ENCODE results near the gene FBXO2. TPM values are rescaled to one million over a fixed set of nuclear protein-coding genes. Genes with fewer than 3 reads are reported as not detected.
"Not testable (repeated sequence)": the region's sequence is repeated elsewhere in the genome, so short reads cannot be mapped to it uniquely, and the experiment has no call there.

Gene FBXO2
- polyA plus RNA-seq, 2 donors = 7.6 to 8.5 TPM

- WGBS, 2 donors = 69 to 73% methylated on average over 6 of the region's 6 CpGs
- no peaks in the 10 kb centered on the region for H3K9me3 ChIP-seq (ENCODE audit: control insufficient read depth in 2 of 2, insufficient read depth in 1 of 2, low read depth in 1 of 2, low read length in 1 of 2)
- no peaks in the 10 kb centered on the region for H3K27me3 ChIP-seq (ENCODE audit: control insufficient read depth in 1 of 2, insufficient read depth in 2 of 2, low read length in 2 of 2)
- H3K4me1 ChIP-seq (ENCODE audit: control insufficient read depth in 2 of 2, insufficient read depth in 2 of 2, low read length in 1 of 2) = peaks cover 4 to 8% of the 10 kb centered on the region in 2 donors
- H3K36me3 ChIP-seq (ENCODE audit: control insufficient read depth in 2 of 2, insufficient read depth in 2 of 2, low read length in 1 of 2) = no peaks in the 10 kb centered on the region
- H3K4me3 ChIP-seq (ENCODE audit: low read depth in 1 of 2, low read length in 2 of 2) = no peak overlapping the region
- no peak overlapping the region for H3K27ac ChIP-seq (ENCODE audit: low read depth in 2 of 2, low read length in 1 of 2)
Measured at GRCh38 chr1:11648039-11648438, 6.2 kb downstream of the FBXO2 start.

DNA sequence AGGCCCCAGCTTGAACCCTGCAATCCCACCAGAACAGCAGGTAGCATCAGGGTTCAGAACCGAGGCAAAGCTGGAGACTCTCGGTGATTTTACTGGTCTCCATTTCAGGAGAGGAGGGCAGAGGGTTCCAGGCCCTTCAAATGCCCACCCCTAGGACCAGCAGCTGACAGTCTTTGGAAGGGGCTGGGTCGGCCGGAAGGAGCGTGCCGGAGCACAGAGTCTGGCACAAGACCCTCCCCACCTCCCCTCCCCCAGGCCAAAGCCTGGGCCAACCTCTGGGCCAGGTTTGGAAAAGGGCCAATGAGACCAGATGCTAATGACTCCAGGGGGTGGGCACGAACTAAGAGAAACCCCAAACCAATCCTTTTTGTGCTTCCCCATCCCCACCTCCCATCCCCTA is 6.9 kb downstream of the FBXO2 start:
- no peaks in the 10 kb centered on the region for H3K9me3 ChIP-seq (ENCODE audit: control insufficient read depth in 2 of 2, insufficient read depth in 1 of 2, low read depth in 1 of 2, low read length in 1 of 2)
- H3K27me3 ChIP-seq (ENCODE audit: control insufficient read depth in 1 of 2, insufficient read depth in 2 of 2, low read length in 2 of 2) = no peaks in the 10 kb centered on the region
- no peak overlapping the region for H3K4me3 ChIP-seq (ENCODE audit: low read depth in 1 of 2, low read length in 2 of 2)
- no peak overlapping the region for H3K27ac ChIP-seq (ENCODE audit: low read depth in 2 of 2, low read length in 1 of 2)
- no peaks in the 10 kb centered on the region for H3K36me3 ChIP-seq (ENCODE audit: control insufficient read depth in 2 of 2, insufficient read depth in 2 of 2, low read length in 1 of 2)
- peaks cover 4 to 8% of the 10 kb centered on the region in 2 donors for H3K4me1 ChIP-seq (ENCODE audit: control insufficient read depth in 2 of 2, insufficient read depth in 2 of 2, low read length in 1 of 2)
- 79 to 83% methylated on average over 7 of the region's 7 CpGs for WGBS, 2 donors

- H3K9me3 ChIP-seq (ENCODE audit: control insufficient read depth in 2 of 2, insufficient read depth in 1 of 2, low read depth in 1 of 2, low read length in 1 of 2) = no peaks in the 10 kb centered on the region
- no peaks in the 10 kb centered on the region for H3K27me3 ChIP-seq (ENCODE audit: control insufficient read depth in 1 of 2, insufficient read depth in 2 of 2, low read length in 2 of 2)
- no peak overlapping the region for H3K27ac ChIP-seq (ENCODE audit: low read depth in 2 of 2, low read length in 1 of 2)
- H3K4me3 ChIP-seq (ENCODE audit: low read depth in 1 of 2, low read length in 2 of 2) = no peak overlapping the region
- H3K36me3 ChIP-seq (ENCODE audit: control insufficient read depth in 2 of 2, insufficient read depth in 2 of 2, low read length in 1 of 2) = no peaks in the 10 kb centered on the region
- WGBS, 2 donors = 86 to 91% methylated on average over 9 of the region's 9 CpGs
- peaks cover 4 to 8% of the 10 kb centered on the region in 2 donors for H3K4me1 ChIP-seq (ENCODE audit: control insufficient read depth in 2 of 2, insufficient read depth in 2 of 2, low read length in 1 of 2)
Measured at GRCh38 chr1:11646317-11646716, 7.9 kb downstream of the FBXO2 start.

- Histone ChIP-seq H3K4me3 (ENCODE audit: low read depth in 1 of 2, low read length in 2 of 2) (no peak overlapping the region), H3K36me3 (ENCODE audit: control insufficient read depth in 2 of 2, insufficient read depth in 2 of 2, low read length in 1 of 2) (no peaks in the 10 kb centered on the region), H3K27me3 (ENCODE audit: control insufficient read depth in 1 of 2, insufficient read depth in 2 of 2, low read length in 2 of 2) (no peaks in the 10 kb centered on the region), H3K4me1 (ENCODE audit: control insufficient read depth in 2 of 2, insufficient read depth in 2 of 2, low read length in 1 of 2) (peaks cover 4 to 8% of the 10 kb centered on the region in 2 donors), H3K9me3 (ENCODE audit: control insufficient read depth in 2 of 2, insufficient read depth in 1 of 2, low read depth in 1 of 2, low read length in 1 of 2) (no peaks in the 10 kb centered on the region), H3K27ac (ENCODE audit: low read depth in 2 of 2, low read length in 1 of 2) (no peak overlapping the region)
- 32 to 42% methylated on average over 8 of the region's 8 CpGs for WGBS, 2 donors
Measured at GRCh38 chr1:11645670-11646265, 8.5 kb downstream of the FBXO2 start.

DNA sequence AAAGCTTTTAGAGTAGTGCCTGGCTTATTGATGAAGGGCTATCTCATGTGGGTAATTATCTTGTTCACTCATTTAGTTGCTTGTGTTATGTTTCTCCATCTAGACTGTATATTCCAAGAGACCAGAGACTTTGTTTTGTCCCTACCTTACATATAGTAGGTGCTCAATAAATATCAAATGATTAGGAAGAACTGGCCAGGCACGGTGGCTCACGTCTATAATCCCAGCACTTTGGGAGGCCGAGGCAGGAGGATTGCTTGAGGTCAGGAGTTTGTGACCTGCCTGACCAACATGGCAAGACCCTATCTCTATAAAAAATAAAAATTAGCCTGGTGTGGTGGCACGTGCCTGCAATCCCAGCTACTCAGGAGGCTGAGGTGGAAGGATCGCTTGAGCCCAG is 9.0 kb downstream of the FBXO2 start:
- Histone ChIP-seq H3K4me3 (ENCODE audit: low read depth in 1 of 2, low read length in 2 of 2) (no peak overlapping the region), H3K4me1 (ENCODE audit: control insufficient read depth in 2 of 2, insufficient read depth in 2 of 2, low read length in 1 of 2) (peaks cover 4 to 8% of the 10 kb centered on the region in 2 donors), H3K27me3 (ENCODE audit: control insufficient read depth in 1 of 2, insufficient read depth in 2 of 2, low read length in 2 of 2) (no peaks in the 10 kb centered on the region), H3K36me3 (ENCODE audit: control insufficient read depth in 2 of 2, insufficient read depth in 2 of 2, low read length in 1 of 2) (no peaks in the 10 kb centered on the region), H3K27ac (ENCODE audit: low read depth in 2 of 2, low read length in 1 of 2) (no peak overlapping the region), H3K9me3 (ENCODE audit: control insufficient read depth in 2 of 2, insufficient read depth in 1 of 2, low read depth in 1 of 2, low read length in 1 of 2) (no peaks in the 10 kb centered on the region)
- 90 to 92% methylated on average over 5 of the region's 5 CpGs for WGBS, 2 donors

- Histone ChIP-seq H3K4me1 (ENCODE audit: control insufficient read depth in 2 of 2, insufficient read depth in 2 of 2, low read length in 1 of 2) (peaks cover 2 to 4% of the 10 kb centered on the region in 2 donors), H3K27ac (ENCODE audit: low read depth in 2 of 2, low read length in 1 of 2) (no peak overlapping the region), H3K9me3 (ENCODE audit: control insufficient read depth in 2 of 2, insufficient read depth in 1 of 2, low read depth in 1 of 2, low read length in 1 of 2) (no peaks in the 10 kb centered on the region), H3K27me3 (ENCODE audit: control insufficient read depth in 1 of 2, insufficient read depth in 2 of 2, low read length in 2 of 2) (no peaks in the 10 kb centered on the region), H3K36me3 (ENCODE audit: control insufficient read depth in 2 of 2, insufficient read depth in 2 of 2, low read length in 1 of 2) (no peaks in the 10 kb centered on the region), H3K4me3 (ENCODE audit: low read depth in 1 of 2, low read length in 2 of 2) (no peak overlapping the region)
- 58 to 62% methylated on average over 5 of the region's 5 CpGs for WGBS, 2 donors
Measured at GRCh38 chr1:11643782-11644181, 10.4 kb downstream of the FBXO2 start.

- not testable (repeated sequence) for H3K9me3 ChIP-seq (ENCODE audit: control insufficient read depth in 2 of 2, insufficient read depth in 1 of 2, low read depth in 1 of 2, low read length in 1 of 2); H3K4me3 ChIP-seq (ENCODE audit: low read depth in 1 of 2, low read length in 2 of 2); H3K27ac ChIP-seq (ENCODE audit: low read depth in 2 of 2, low read length in 1 of 2); H3K36me3 ChIP-seq (ENCODE audit: control insufficient read depth in 2 of 2, insufficient read depth in 2 of 2, low read length in 1 of 2); H3K4me1 ChIP-seq (ENCODE audit: control insufficient read depth in 2 of 2, insufficient read depth in 2 of 2, low read length in 1 of 2); H3K27me3 ChIP-seq (ENCODE audit: control insufficient read depth in 1 of 2, insufficient read depth in 2 of 2, low read length in 2 of 2)
- WGBS, 2 donors = 56% methylated on average over 18 of the region's 18 CpGs
Measured at GRCh38 chr1:11642418-11643017, 11.7 kb downstream of the FBXO2 start.

DNA sequence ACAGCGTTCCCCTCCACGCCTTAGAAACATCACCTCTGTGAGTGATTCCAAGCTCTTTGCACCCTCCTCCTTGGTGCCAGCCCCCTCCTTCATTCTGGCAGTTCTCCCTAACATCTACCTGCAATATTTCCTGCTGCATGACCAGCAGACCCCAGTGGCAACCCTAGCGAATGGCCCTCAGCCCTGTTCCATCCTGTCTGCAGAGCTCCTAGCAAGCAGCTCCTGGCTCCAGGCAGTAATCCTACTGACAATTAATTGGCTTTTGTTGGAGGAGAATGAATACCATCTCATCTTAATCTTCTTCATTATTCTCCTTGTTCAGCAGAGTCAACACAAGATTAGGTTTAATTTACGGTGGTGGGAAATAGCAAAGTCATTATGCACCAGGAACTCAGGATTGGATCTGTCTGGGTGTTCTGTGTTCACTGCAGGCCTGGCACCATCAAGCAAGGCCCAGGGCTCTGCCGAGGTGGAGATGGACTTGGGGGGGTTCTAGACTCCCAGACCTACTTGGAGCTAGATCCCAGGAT is 12.4 kb downstream of the FBXO2 start:
- H3K4me3 ChIP-seq (ENCODE audit: low read depth in 1 of 2, low read length in 2 of 2) = no peak overlapping the region
- H3K36me3 ChIP-seq (ENCODE audit: control insufficient read depth in 2 of 2, insufficient read depth in 2 of 2, low read length in 1 of 2) = no peaks in the 10 kb centered on the region
- no peaks in the 10 kb centered on the region for H3K4me1 ChIP-seq (ENCODE audit: control insufficient read depth in 2 of 2, insufficient read depth in 2 of 2, low read length in 1 of 2)
- no peaks in the 10 kb centered on the region for H3K27me3 ChIP-seq (ENCODE audit: control insufficient read depth in 1 of 2, insufficient read depth in 2 of 2, low read length in 2 of 2)
- no peaks in the 10 kb centered on the region for H3K9me3 ChIP-seq (ENCODE audit: control insufficient read depth in 2 of 2, insufficient read depth in 1 of 2, low read depth in 1 of 2, low read length in 1 of 2)
- no peak overlapping the region for H3K27ac ChIP-seq (ENCODE audit: low read depth in 2 of 2, low read length in 1 of 2)
- 52 to 54% methylated on average over 5 of the region's 5 CpGs for WGBS, 2 donors

GRCh38 chr1:11640944-11641343 is 13.3 kb downstream of the FBXO2 start:
- WGBS, 2 donors = 64 to 68% methylated on average over 6 of the region's 6 CpGs
- H3K4me3 ChIP-seq (ENCODE audit: low read depth in 1 of 2, low read length in 2 of 2) = no peak overlapping the region
- H3K9me3 ChIP-seq (ENCODE audit: control insufficient read depth in 2 of 2, insufficient read depth in 1 of 2, low read depth in 1 of 2, low read length in 1 of 2) = no peaks in the 10 kb centered on the region
- H3K27ac ChIP-seq (ENCODE audit: low read depth in 2 of 2, low read length in 1 of 2) = no peak overlapping the region
- H3K36me3 ChIP-seq (ENCODE audit: control insufficient read depth in 2 of 2, insufficient read depth in 2 of 2, low read length in 1 of 2) = no peaks in the 10 kb centered on the region
- no peaks in the 10 kb centered on the region for H3K27me3 ChIP-seq (ENCODE audit: control insufficient read depth in 1 of 2, insufficient read depth in 2 of 2, low read length in 2 of 2)
- H3K4me1 ChIP-seq (ENCODE audit: control insufficient read depth in 2 of 2, insufficient read depth in 2 of 2, low read length in 1 of 2) = no peaks in the 10 kb centered on the region

- no peaks in the 10 kb centered on the region for H3K27me3 ChIP-seq (ENCODE audit: control insufficient read depth in 1 of 2, insufficient read depth in 2 of 2, low read length in 2 of 2)
- no peak overlapping the region for H3K27ac ChIP-seq (ENCODE audit: low read depth in 2 of 2, low read length in 1 of 2)
- H3K9me3 ChIP-seq (ENCODE audit: control insufficient read depth in 2 of 2, insufficient read depth in 1 of 2, low read depth in 1 of 2, low read length in 1 of 2) = no peaks in the 10 kb centered on the region
- no peak overlapping the region for H3K4me3 ChIP-seq (ENCODE audit: low read depth in 1 of 2, low read length in 2 of 2)
- H3K4me1 ChIP-seq (ENCODE audit: control insufficient read depth in 2 of 2, insufficient read depth in 2 of 2, low read length in 1 of 2) = no peaks in the 10 kb centered on the region
- H3K36me3 ChIP-seq (ENCODE audit: control insufficient read depth in 2 of 2, insufficient read depth in 2 of 2, low read length in 1 of 2) = no peaks in the 10 kb centered on the region
- WGBS, 2 donors = 72% methylated on average over 7 of the region's 7 CpGs
Measured at GRCh38 chr1:11640101-11640500, 14.1 kb downstream of the FBXO2 start.
